Measurements from ENCODE around the gene EPS8. TPM values are rescaled to one million over a fixed set of nuclear protein-coding genes. Genes with fewer than 3 reads are reported as not detected.
"Not testable (repeated sequence)": the region's sequence is repeated elsewhere in the genome, so short reads cannot be mapped to it uniquely, and the experiment has no call there.

Gene EPS8
- total RNA-seq, 1 donor from 2014 or later, result 195 TPM

- DNase-seq (ENCODE audit: low read depth), result no peak
Observed at GRCh38 chr12:15756822-15757221, 32.4 kb downstream of the EPS8 start.

GRCh38 chr12:15754233-15754632, 35.0 kb downstream of the EPS8 start:
- no peak for DNase-seq (ENCODE audit: low read depth)

GRCh38 chr12:15752785-15753184, 36.4 kb downstream of the EPS8 start:
- no peak for DNase-seq (ENCODE audit: low read depth)

- DNase-seq (ENCODE audit: low read depth), result no peak
Observed at GRCh38 chr12:15751741-15752140, 37.4 kb downstream of the EPS8 start.

GRCh38 chr12:15749937-15750336, 39.3 kb downstream of the EPS8 start:
- DNase-seq (ENCODE audit: low read depth), result no peak

GRCh38 chr12:15741870-15742269, 47.3 kb downstream of the EPS8 start:
- DNase-seq (ENCODE audit: low read depth), result not testable (repeated sequence)

- no peak for DNase-seq (ENCODE audit: low read depth)
Observed at GRCh38 chr12:15741082-15741481, 48.1 kb downstream of the EPS8 start.

- DNase-seq (ENCODE audit: low read depth), result not testable (repeated sequence)
Observed at GRCh38 chr12:15740389-15740788, 48.8 kb downstream of the EPS8 start.

- DNase-seq (ENCODE audit: low read depth), result no peak
Observed at GRCh38 chr12:15738438-15739015, 50.7 kb downstream of the EPS8 start.

- DNase-seq (ENCODE audit: low read depth), result peak; percentile 54
Observed at GRCh38 chr12:15735837-15736615, 53.2 kb downstream of the EPS8 start.

- no peak for DNase-seq (ENCODE audit: low read depth)
Observed at GRCh38 chr12:15733136-15733535, 56.1 kb downstream of the EPS8 start.

- DNase-seq (ENCODE audit: low read depth), result peak; percentile 99
Observed at GRCh38 chr12:15732341-15733061, 56.7 kb downstream of the EPS8 start.

GRCh38 chr12:15731940-15732339, 57.2 kb downstream of the EPS8 start:
- DNase-seq (ENCODE audit: low read depth), result peak; percentile 21

- DNase-seq (ENCODE audit: low read depth), result no peak
Observed at GRCh38 chr12:15729097-15729496, 60.1 kb downstream of the EPS8 start.

- DNase-seq (ENCODE audit: low read depth), result peak; percentile 89
Observed at GRCh38 chr12:15728118-15728598, 61.0 kb downstream of the EPS8 start.

GRCh38 chr12:15726878-15727150, 62.4 kb downstream of the EPS8 start:
- no peak for DNase-seq (ENCODE audit: low read depth)

GRCh38 chr12:15726027-15726877, 62.9 kb downstream of the EPS8 start:
- peak; percentile 35 for DNase-seq (ENCODE audit: low read depth)

- no peak for DNase-seq (ENCODE audit: low read depth)
Observed at GRCh38 chr12:15722951-15723350, 66.2 kb downstream of the EPS8 start.

GRCh38 chr12:15721316-15722115, 67.7 kb downstream of the EPS8 start:
- DNase-seq (ENCODE audit: low read depth), result no peak

- DNase-seq (ENCODE audit: low read depth), result no peak
Observed at GRCh38 chr12:15720295-15720694, 68.9 kb downstream of the EPS8 start.

- no peak for DNase-seq (ENCODE audit: low read depth)
Observed at GRCh38 chr12:15719230-15719629, 70.0 kb downstream of the EPS8 start.
